HEK293 (cell line): ENCODE measurements around the gene MOSMO.
A peak's percentile ranks its signal among the peaks of the same experiment; 100 is the strongest.
"Not testable (repeated sequence)": the region's sequence is repeated elsewhere in the genome, so short reads cannot be mapped to it uniquely, and the experiment has no call there.

Experiments
- CTCF ChIA-PET: fragments of 350-600 bp; formaldehyde crosslinking; extraction: SDS; loops from one replicate; lab custom pipeline; 2021; ENCODE audit warnings: antibody characterized with exemption; lab: Yijun Ruan, JAX
- POLR2A ChIA-PET: fragments of 300-600 bp; formaldehyde crosslinking; extraction: SDS; loops from one replicate; lab custom pipeline; 2020; ENCODE audit warnings: antibody characterized with exemption, inconsistent platforms; lab: Yijun Ruan, JAX
- H3K27ac ChIP-seq: fragments of 200-500 bp; sonication (Bioruptor generic); 2 replicates; pipeline ENCODE4 v1.5.1; 2014; ENCODE audit warnings: low read depth, low read length, control low read depth, inconsistent platforms; ENCODE audit errors: extremely low read depth
- H3K36me3 ChIP-seq, 2 experiments: fragments of 200-500 bp in 1 of 2; sonication (Bioruptor generic) in 1 of 2; 1 replicate in 1 of 2; 2 replicates in 1 of 2; pipeline ENCODE4 v1.5.1; 2014 to 2017; ENCODE audit warnings: inconsistent platforms in 2 of 2, low read length in 2 of 2; ENCODE audit not compliant: control insufficient read depth in 2 of 2, insufficient read depth in 1 of 2
- H3K4me1 ChIP-seq: fragments of 200-500 bp; sonication (Bioruptor generic); 2 replicates; pipeline ENCODE4 v1.5.1; 2014; ENCODE audit warnings: mild to moderate bottlenecking, low read length, inconsistent platforms; ENCODE audit not compliant: control insufficient read depth, insufficient read depth
- H3K4me3 ChIP-seq: 2 replicates; pipeline ENCODE4 v1.5.1; 2011; ENCODE audit warnings: low read depth, mild to moderate bottlenecking, control low read depth, low read length, moderate library complexity
- H3K9me3 ChIP-seq: fragments of 200-500 bp; sonication (Bioruptor generic); 2 replicates; pipeline ENCODE4 v1.5.1; 2014; ENCODE audit warnings: low read depth, low read length, inconsistent platforms; ENCODE audit not compliant: control insufficient read depth, insufficient read depth
- WT1 ChIP-seq: fragments of 450-650 bp; formaldehyde crosslinking; IDR thresholded peaks from 2 replicates; pipeline ENCODE4 v1.5.1; 2016; ENCODE audit warnings: missing biosample characterization, missing genetic modification characterization
- ZFHX2 ChIP-seq: fragments of 450-650 bp; formaldehyde crosslinking; conservative IDR thresholded peaks from 2 replicates; pipeline ENCODE4 v1.5.1; 2016; ENCODE audit warnings: missing biosample characterization, missing genetic modification characterization
- ZNF121 ChIP-seq: fragments of 450-650 bp; formaldehyde crosslinking; IDR thresholded peaks from 2 replicates; pipeline ENCODE4 v1.5.1; 2016; ENCODE audit warnings: missing biosample characterization, missing genetic modification characterization
- ZNF138 ChIP-seq: fragments of 450-650 bp; formaldehyde crosslinking; IDR thresholded peaks from 2 replicates; pipeline ENCODE4 v1.5.1; 2016; ENCODE audit warnings: missing biosample characterization, missing genetic modification characterization, borderline replicate concordance
- ZNF140 ChIP-seq: fragments of 450-650 bp; formaldehyde crosslinking; IDR thresholded peaks from 2 replicates; pipeline ENCODE4 v1.5.1; 2016; ENCODE audit warnings: missing biosample characterization, missing genetic modification characterization
- ZNF146 ChIP-seq: fragments of 450-650 bp; formaldehyde crosslinking; IDR thresholded peaks from 2 replicates; pipeline ENCODE4 v1.5.1; 2016; ENCODE audit warnings: missing biosample characterization, missing genetic modification characterization
- ZNF211 ChIP-seq: fragments of 450-650 bp; formaldehyde crosslinking; IDR thresholded peaks from 2 replicates; pipeline ENCODE4 v1.5.1; 2016; ENCODE audit warnings: low read depth, missing biosample characterization, missing genetic modification characterization
- ZNF221 ChIP-seq: fragments of 450-650 bp; formaldehyde crosslinking; IDR thresholded peaks from 2 replicates; pipeline ENCODE4 v1.5.1; 2017; ENCODE audit warnings: missing biosample characterization, missing genetic modification characterization, borderline replicate concordance
- ZNF239 ChIP-seq: fragments of 450-650 bp; formaldehyde crosslinking; IDR thresholded peaks from 2 replicates; pipeline ENCODE4 v1.5.1; 2016; ENCODE audit warnings: missing biosample characterization, missing genetic modification characterization
- ZNF24 ChIP-seq: fragments of 450-650 bp; formaldehyde crosslinking; IDR thresholded peaks from 2 replicates; pipeline ENCODE4 v1.5.1; 2016; ENCODE audit warnings: missing biosample characterization, missing genetic modification characterization
- ZNF341 ChIP-seq: fragments of 450-650 bp; formaldehyde crosslinking; IDR thresholded peaks from 2 replicates; pipeline ENCODE4; 2016; ENCODE audit warnings: low read depth, missing biosample characterization, missing genetic modification characterization
- ZNF416 ChIP-seq: fragments of 450-650 bp; formaldehyde crosslinking; IDR thresholded peaks from 2 replicates; pipeline ENCODE4 v1.5.1; 2016; ENCODE audit warnings: missing biosample characterization, missing genetic modification characterization
- ZNF514 ChIP-seq: fragments of 450-650 bp; formaldehyde crosslinking; IDR thresholded peaks from 2 replicates; pipeline ENCODE4 v1.5.1; 2016; ENCODE audit warnings: missing biosample characterization, missing genetic modification characterization
- ZNF521 ChIP-seq: fragments of 450-650 bp; formaldehyde crosslinking; IDR thresholded peaks from 2 replicates; pipeline ENCODE4 v1.5.1; 2017; ENCODE audit warnings: missing biosample characterization, mild to moderate bottlenecking, missing genetic modification characterization
- ZNF610 ChIP-seq: fragments of 450-650 bp; formaldehyde crosslinking; IDR thresholded peaks from 2 replicates; pipeline ENCODE4 v1.5.1; 2016; ENCODE audit warnings: missing biosample characterization, missing genetic modification characterization, borderline replicate concordance
- ZNF623 ChIP-seq: fragments of 450-650 bp; formaldehyde crosslinking; IDR thresholded peaks from 2 replicates; pipeline ENCODE4 v1.5.1; 2016; ENCODE audit warnings: missing biosample characterization, missing genetic modification characterization
- ZNF624 ChIP-seq: fragments of 450-650 bp; formaldehyde crosslinking; IDR thresholded peaks from 2 replicates; pipeline ENCODE4 v1.5.1; 2017; ENCODE audit warnings: missing biosample characterization, missing genetic modification characterization
- ZNF658 ChIP-seq: fragments of 450-650 bp; formaldehyde crosslinking; IDR thresholded peaks from 2 replicates; pipeline ENCODE4; 2016; ENCODE audit warnings: missing biosample characterization, missing genetic modification characterization
- TF ChIP-seq, protein P1 (sequence below): fragments of 450-650 bp; formaldehyde crosslinking; IDR thresholded peaks from 2 replicates; pipeline ENCODE4 v1.5.1; 2016; ENCODE audit warnings: missing biosample characterization, missing genetic modification characterization
- TF ChIP-seq, protein P2 (sequence below): fragments of 450-650 bp; formaldehyde crosslinking; IDR thresholded peaks from 2 replicates; pipeline ENCODE4 v1.5.1; 2016; ENCODE audit warnings: missing biosample characterization, missing genetic modification characterization
- TF ChIP-seq, protein P3 (sequence below): fragments of 450-650 bp; formaldehyde crosslinking; IDR thresholded peaks from 2 replicates; pipeline ENCODE4 v1.5.1; 2016; ENCODE audit warnings: missing biosample characterization, missing genetic modification characterization

MOSMO gene

DNA sequence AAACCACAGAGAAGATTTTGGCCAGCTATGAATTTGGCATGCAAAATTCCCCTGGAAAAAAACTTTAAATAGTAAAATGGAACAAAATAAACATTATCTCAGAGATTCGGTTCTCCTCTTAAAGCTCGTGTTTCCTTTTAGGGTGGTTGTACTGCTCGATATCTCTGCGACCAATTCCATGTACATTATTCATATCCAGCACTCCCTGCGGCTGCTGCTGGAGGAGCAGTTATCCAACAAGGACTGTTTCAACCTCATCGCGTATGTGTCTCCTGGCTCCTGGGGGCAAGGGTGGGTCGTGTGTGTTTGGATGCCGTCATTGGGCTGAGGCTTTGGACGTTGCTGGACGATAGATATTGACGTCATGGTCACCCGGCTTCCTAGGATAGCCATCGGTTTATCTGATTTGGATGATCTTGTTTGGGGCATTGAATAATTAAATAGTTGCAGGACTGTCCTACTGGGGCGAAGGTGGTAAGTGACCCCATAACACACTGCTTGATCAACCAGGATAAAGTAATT lies 118.2 kb downstream of the MOSMO start:
- TF ChIP-seq, protein P1, sequence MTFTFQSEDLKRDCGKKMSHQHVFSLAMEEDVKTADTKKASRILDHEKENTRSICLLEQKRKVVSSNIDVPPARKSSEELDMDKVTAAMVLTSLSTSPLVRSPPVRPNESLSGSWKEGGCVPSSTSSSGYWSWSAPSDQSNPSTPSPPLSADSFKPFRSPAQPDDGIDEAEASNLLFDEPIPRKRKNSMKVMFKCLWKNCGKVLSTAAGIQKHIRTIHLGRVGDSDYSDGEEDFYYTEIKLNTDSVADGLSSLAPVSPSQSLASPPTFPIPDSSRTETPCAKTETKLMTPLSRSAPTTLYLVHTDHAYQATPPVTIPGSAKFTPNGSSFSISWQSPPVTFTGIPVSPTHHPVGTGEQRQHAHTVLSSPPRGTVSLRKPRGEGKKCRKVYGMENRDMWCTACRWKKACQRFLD (tag by site-specific recombination) = no peak
- TF ChIP-seq, protein P2, sequence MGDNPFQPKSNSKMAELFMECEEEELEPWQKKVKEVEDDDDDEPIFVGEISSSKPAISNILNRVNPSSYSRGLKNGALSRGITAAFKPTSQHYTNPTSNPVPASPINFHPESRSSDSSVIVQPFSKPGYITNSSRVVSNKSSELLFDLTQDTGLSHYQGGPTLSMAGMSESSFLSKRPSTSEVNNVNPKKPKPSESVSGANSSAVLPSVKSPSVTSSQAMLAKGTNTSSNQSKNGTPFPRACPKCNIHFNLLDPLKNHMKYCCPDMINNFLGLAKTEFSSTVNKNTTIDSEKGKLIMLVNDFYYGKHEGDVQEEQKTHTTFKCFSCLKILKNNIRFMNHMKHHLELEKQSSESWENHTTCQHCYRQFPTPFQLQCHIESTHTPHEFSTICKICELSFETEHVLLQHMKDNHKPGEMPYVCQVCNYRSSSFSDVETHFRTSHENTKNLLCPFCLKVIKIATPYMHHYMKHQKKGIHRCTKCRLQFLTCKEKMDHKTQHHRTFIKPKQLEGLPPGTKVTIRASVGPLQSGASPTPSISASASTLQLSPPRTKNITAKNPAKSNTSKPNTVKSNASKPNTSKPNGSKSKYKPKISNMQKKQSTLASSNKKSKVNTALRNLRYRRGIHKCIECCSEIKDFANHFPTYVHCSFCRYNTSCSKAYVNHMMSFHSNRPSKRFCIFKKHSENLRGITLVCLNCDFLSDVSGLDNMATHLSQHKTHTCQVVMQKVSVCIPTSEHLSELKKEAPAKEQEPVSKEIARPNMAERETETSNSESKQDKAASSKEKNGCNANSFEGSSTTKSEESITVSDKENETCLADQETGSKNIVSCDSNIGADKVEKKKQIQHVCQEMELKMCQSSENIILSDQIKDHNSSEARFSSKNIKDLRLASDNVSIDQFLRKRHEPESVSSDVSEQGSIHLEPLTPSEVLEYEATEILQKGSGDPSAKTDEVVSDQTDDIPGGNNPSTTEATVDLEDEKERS (tag by site-specific recombination) = no peak
- no peak for TF ChIP-seq ZNF24
- no peak for TF ChIP-seq ZNF416 (tag by site-specific recombination)
- no peak for TF ChIP-seq ZNF211 (tag by site-specific recombination)
- no peak for TF ChIP-seq ZNF521 (tag by site-specific recombination)
- TF ChIP-seq ZNF221 = no peak
- TF ChIP-seq ZNF239 = no peak
- TF ChIP-seq ZNF658 (tag by site-specific recombination) = no peak
- TF ChIP-seq ZFHX2 (tag by site-specific recombination) = no peak
- TF ChIP-seq WT1 (tag by site-specific recombination) = no peak
- no peak for TF ChIP-seq ZNF341 (tag by site-specific recombination)
- TF ChIP-seq ZNF624 (tag by site-specific recombination) = no peak
- no peak for TF ChIP-seq ZNF138 (tag by site-specific recombination)
- no peak for TF ChIP-seq ZNF623
- TF ChIP-seq ZNF610 (tag by site-specific recombination) = no peak
- TF ChIP-seq ZNF514 (tag by site-specific recombination) = no peak
- CTCF ChIA-PET = interaction anchor here (0.7 to 1.6 kb wide), 2 partner anchors 27 to 87 kb away, joined by 4 read pairs; no protein-coding TSS in a partner anchor
- Histone ChIP-seq H3K36me3 (no peaks in the 10 kb centered on the region), H3K9me3 (no peaks in the 10 kb centered on the region), H3K4me3 (no peak overlapping the region), H3K27ac (no peak overlapping the region), H3K4me1 (no peaks in the 10 kb centered on the region)
- POLR2A ChIA-PET = no interaction called here

DNA sequence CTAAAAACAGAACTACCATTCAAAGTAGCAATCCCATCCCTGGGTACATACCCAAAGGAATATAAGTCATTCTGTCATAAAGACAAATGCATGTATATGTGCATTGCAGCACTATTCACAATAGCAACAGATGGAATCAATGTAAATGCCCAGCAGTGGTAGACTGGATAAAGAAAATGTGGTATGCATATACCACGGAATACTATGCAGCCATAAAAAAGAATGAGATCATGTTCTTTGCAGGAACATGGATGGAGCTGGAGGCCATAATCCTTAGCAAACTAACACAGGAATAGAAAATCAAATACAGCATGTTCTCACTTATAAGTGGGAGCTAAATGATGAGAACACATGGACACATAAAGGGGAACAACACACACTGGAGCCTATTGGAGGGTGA lies 120.6 kb downstream of the MOSMO start:
- TF ChIP-seq ZNF146 (tag by site-specific recombination) = peak; percentile 84
- TF ChIP-seq, protein P3, sequence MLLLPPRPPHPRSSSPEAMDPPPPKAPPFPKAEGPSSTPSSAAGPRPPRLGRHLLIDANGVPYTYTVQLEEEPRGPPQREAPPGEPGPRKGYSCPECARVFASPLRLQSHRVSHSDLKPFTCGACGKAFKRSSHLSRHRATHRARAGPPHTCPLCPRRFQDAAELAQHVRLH (tag by site-specific recombination) = peak; percentile 64; the same call in 1 of the 2 replicates
- POLR2A ChIA-PET, CTCF ChIA-PET: not testable (repeated sequence)

DNA sequence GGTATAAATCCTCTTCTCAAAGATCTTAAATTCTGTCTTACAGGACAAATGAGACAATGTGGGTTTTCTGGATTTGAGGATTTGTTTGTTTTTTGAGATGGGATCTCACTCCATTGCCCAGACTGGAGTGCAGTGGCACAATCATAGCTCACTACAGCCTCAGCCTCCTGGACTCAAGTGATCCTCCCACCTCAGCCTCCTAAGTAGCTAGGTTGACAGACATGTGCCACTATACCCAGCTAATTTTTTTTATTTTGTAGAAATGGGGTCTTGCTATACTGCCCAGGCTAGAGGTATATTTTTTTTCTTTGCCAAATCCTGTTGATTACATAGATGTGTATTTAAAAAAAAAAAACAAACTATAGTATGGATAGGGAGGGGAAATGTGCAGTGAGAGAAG lies 122.6 kb downstream of the MOSMO start:
- H3K4me1 ChIP-seq = no peaks in the 10 kb centered on the region
- CTCF ChIA-PET = interaction anchor here (0.6 to 1.0 kb wide), 3 partner anchors 11 to 512 kb away, joined by 3 read pairs; no protein-coding TSS in a partner anchor
- H3K36me3 ChIP-seq = no peaks in the 10 kb centered on the region
- no peak overlapping the region for H3K4me3 ChIP-seq
- H3K27ac ChIP-seq = no peak overlapping the region
- TF ChIP-seq ZNF140 (tag by site-specific recombination) = no peak
- peak; percentile 89; the same call in 1 of the 2 replicates for TF ChIP-seq ZNF121 (tag by site-specific recombination)
- POLR2A ChIA-PET = no interaction called here
- no peaks in the 10 kb centered on the region for H3K9me3 ChIP-seq

More for the DNA sequence above, 120.6 kb downstream of the MOSMO start:
- not testable (repeated sequence) for H3K36me3 ChIP-seq, H3K4me3 ChIP-seq, H3K27ac ChIP-seq, H3K9me3 ChIP-seq, H3K4me1 ChIP-seq
